H9 (cell line): ENCODE measurements around the gene IL36G. TPM values are rescaled to one million over a fixed set of nuclear protein-coding genes. Genes with fewer than 3 reads are reported as not detected.

ENCODE experiments used
- DNase-seq: peaks from one replicate; pipeline ENCODE4 v3.0.0-alpha.2; 2017
- H2AFZ ChIP-seq: one replicate; pipeline ENCODE4 v1.6.1; 2013; ENCODE audit warnings: mild to moderate bottlenecking, low read length, control low read depth, moderate library complexity
- H2AK5ac ChIP-seq: 2 replicates; pipeline ENCODE4 v1.6.1; 2013; ENCODE audit warnings: low read length, control low read depth, mixed read lengths; ENCODE audit not compliant: insufficient read length
- H2BK120ac ChIP-seq: one replicate; pipeline ENCODE4 v1.6.1; 2013; ENCODE audit warnings: low read depth, mild to moderate bottlenecking, low read length, control low read depth, inconsistent platforms; ENCODE audit not compliant: poor library complexity, severe bottlenecking
- H2BK12ac ChIP-seq: 2 replicates; pipeline ENCODE4 v1.6.1; 2013; ENCODE audit warnings: low read length, control low read depth, mixed read lengths, low read depth; ENCODE audit not compliant: insufficient read length
- H2BK15ac ChIP-seq: 2 replicates; pipeline ENCODE4 v1.6.1; 2013; ENCODE audit warnings: low read depth, low read length, control low read depth
- H2BK20ac ChIP-seq: one replicate; pipeline ENCODE4 v1.6.1; 2013; ENCODE audit warnings: low read depth, mild to moderate bottlenecking, low read length, control low read depth, inconsistent platforms; ENCODE audit not compliant: poor library complexity, severe bottlenecking
- H2BK5ac ChIP-seq: 2 replicates; pipeline ENCODE4 v1.6.1; 2013; ENCODE audit warnings: low read length, control low read depth, mixed read lengths; ENCODE audit not compliant: insufficient read length
- H3K14ac ChIP-seq: 2 replicates; pipeline ENCODE4 v1.6.1; 2013; ENCODE audit warnings: low read length, control low read depth; ENCODE audit not compliant: insufficient read depth
- H3K18ac ChIP-seq: 2 replicates; pipeline ENCODE4 v1.6.1; 2013; ENCODE audit warnings: low read depth, mild to moderate bottlenecking, mixed read lengths, low read length, control low read depth; ENCODE audit not compliant: insufficient read length
- H3K23ac ChIP-seq: 2 replicates; pipeline ENCODE4 v1.6.1; 2013; ENCODE audit warnings: low read length, control low read depth, mixed read lengths, low read depth; ENCODE audit not compliant: insufficient read length
- H3K23me2 ChIP-seq: 2 replicates; pipeline ENCODE4 v1.6.1; 2013; ENCODE audit warnings: low read depth, mild to moderate bottlenecking, mixed read lengths, low read length, control low read depth; ENCODE audit not compliant: insufficient read length, poor library complexity, severe bottlenecking
- H3K27ac ChIP-seq: 2 replicates; pipeline ENCODE4 v1.5.1; 2013; ENCODE audit warnings: low read length, control low read depth, mixed read lengths, low read depth; ENCODE audit not compliant: insufficient read length
- H3K27me3 ChIP-seq: 2 replicates; pipeline ENCODE4 v1.6.1; 2013; ENCODE audit warnings: low read length, control low read depth, inconsistent platforms; ENCODE audit not compliant: insufficient read depth
- H3K4ac ChIP-seq: 2 replicates; pipeline ENCODE4 v1.6.1; 2013; ENCODE audit warnings: low read depth, mild to moderate bottlenecking, control low read depth, inconsistent platforms, low read length, moderate library complexity
- H3K4me1 ChIP-seq: 2 replicates; pipeline ENCODE4 v1.6.1; 2013; ENCODE audit warnings: low read length, control low read depth, inconsistent platforms; ENCODE audit not compliant: insufficient read depth
- H3K4me2 ChIP-seq: 2 replicates; pipeline ENCODE4 v1.6.1; 2013; ENCODE audit warnings: low read length, control low read depth, mixed read lengths; ENCODE audit not compliant: insufficient read length, insufficient read depth
- H3K56ac ChIP-seq: 2 replicates; pipeline ENCODE4 v1.6.1; 2013; ENCODE audit warnings: low read depth, mild to moderate bottlenecking, mixed read lengths, low read length, control low read depth; ENCODE audit not compliant: insufficient read length
- H3K79me1 ChIP-seq: 2 replicates; pipeline ENCODE4 v1.6.1; 2013; ENCODE audit warnings: low read depth, mild to moderate bottlenecking, moderate library complexity, low read length, control low read depth, inconsistent platforms; ENCODE audit not compliant: insufficient read depth, poor library complexity, severe bottlenecking
- H3K79me2 ChIP-seq: 2 replicates; pipeline ENCODE4 v1.6.1; 2013; ENCODE audit warnings: low read length, control low read depth, inconsistent platforms; ENCODE audit not compliant: insufficient read depth
- H3K9ac ChIP-seq: 2 replicates; pipeline ENCODE4 v1.6.1; 2013; ENCODE audit warnings: low read length, control low read depth, mixed read lengths; ENCODE audit not compliant: insufficient read length; ENCODE audit errors: extremely low read depth
- H3K9me3 ChIP-seq: one replicate; pipeline ENCODE4 v1.6.1; 2013; ENCODE audit warnings: low read depth, low read length, inconsistent platforms; ENCODE audit not compliant: control insufficient read depth
- H3T11ph ChIP-seq: one replicate; pipeline ENCODE4 v1.6.1; 2013; ENCODE audit warnings: mild to moderate bottlenecking, low read length, control low read depth, inconsistent platforms
- H4K20me1 ChIP-seq: one replicate; pipeline ENCODE4 v1.6.1; 2013; ENCODE audit not compliant: control insufficient read depth, insufficient read length, insufficient read depth
- H4K5ac ChIP-seq: 2 replicates; pipeline ENCODE4 v1.6.1; 2013; ENCODE audit warnings: low read depth, mild to moderate bottlenecking, mixed read lengths, low read length, control low read depth; ENCODE audit not compliant: insufficient read length
- H4K8ac ChIP-seq: replicated peaks from 2 replicates; pipeline ENCODE4 v1.6.1; 2013; ENCODE audit warnings: low read length, control low read depth, mixed read lengths, low read depth; ENCODE audit not compliant: insufficient read length
- H4K91ac ChIP-seq: 2 replicates; pipeline ENCODE4 v1.6.1; 2013; ENCODE audit warnings: low read depth, mild to moderate bottlenecking, moderate library complexity, mixed read lengths, low read length, control low read depth; ENCODE audit not compliant: insufficient read length
- H3K27ac Mint-ChIP-seq, 3 experiments: 2 replicates in 2 of 3; 3 replicates in 1 of 3; pipeline ENCODE4 v1.8.0; 2020 to 2021; ENCODE audit warnings: mixed read lengths in 3 of 3, mild to moderate bottlenecking in 1 of 3, moderate library complexity in 1 of 3
- H3K27me3 Mint-ChIP-seq: 2 replicates; pipeline ENCODE4 v1.8.0; 2021; ENCODE audit warnings: low read depth, mild to moderate bottlenecking, moderate library complexity, mixed read lengths
- H3K36me3 Mint-ChIP-seq, 3 experiments: 2 replicates in 2 of 3; 3 replicates in 1 of 3; pipeline ENCODE4 v1.8.0; 2020 to 2021; ENCODE audit warnings: low read depth in 3 of 3, mixed read lengths in 3 of 3; ENCODE audit not compliant: insufficient read depth in 1 of 3
- H3K4me1 Mint-ChIP-seq, 2 experiments: 2 replicates each; pipeline ENCODE4 v1.8.0; 2020; ENCODE audit warnings: mixed read lengths in 2 of 2
- H3K4me3 Mint-ChIP-seq, 2 experiments: 2 replicates in 1 of 2; 3 replicates in 1 of 2; pipeline ENCODE4 v1.8.0; 2020 to 2021; ENCODE audit warnings: mild to moderate bottlenecking in 2 of 2, mixed read lengths in 2 of 2, moderate library complexity in 1 of 2
- H3K9me3 Mint-ChIP-seq, 2 experiments: 2 replicates in 1 of 2; 3 replicates in 1 of 2; pipeline ENCODE4 v1.8.0; 2020; ENCODE audit warnings: mild to moderate bottlenecking in 2 of 2, mixed read lengths in 2 of 2, moderate library complexity in 1 of 2
- WGBS: extraction: QIAGEN DNeasy Blood & Tissue Kit; methylation state at CpG from one replicate; pipeline ENCODE4 v1.1.7; 2013; ENCODE audit warnings: missing lambda C conversion rate, low lambda C conversion rate, mixed read lengths; ENCODE audit not compliant: insufficient read length; ENCODE audit errors: extremely low coverage; 5-methylcytosine and 5-hydroxymethylcytosine counted together
- total RNA-seq: library from RNA; stranded (reverse); gene quantifications from 2 replicates; pipeline ENCODE4 v1.2.1, GENCODE V29; 2021
- TF ChIP-seq, protein P1 (sequence below): fragments of 200-600 bp; sonication (generic); conservative IDR thresholded peaks from 3 replicates; pipeline ENCODE4 v1.8.0; 2021; ENCODE audit warnings: antibody characterized with exemption, mild to moderate bottlenecking

The IL36G gene
- total RNA-seq, 1 experiment from 2014 or later: not detected

DNA sequence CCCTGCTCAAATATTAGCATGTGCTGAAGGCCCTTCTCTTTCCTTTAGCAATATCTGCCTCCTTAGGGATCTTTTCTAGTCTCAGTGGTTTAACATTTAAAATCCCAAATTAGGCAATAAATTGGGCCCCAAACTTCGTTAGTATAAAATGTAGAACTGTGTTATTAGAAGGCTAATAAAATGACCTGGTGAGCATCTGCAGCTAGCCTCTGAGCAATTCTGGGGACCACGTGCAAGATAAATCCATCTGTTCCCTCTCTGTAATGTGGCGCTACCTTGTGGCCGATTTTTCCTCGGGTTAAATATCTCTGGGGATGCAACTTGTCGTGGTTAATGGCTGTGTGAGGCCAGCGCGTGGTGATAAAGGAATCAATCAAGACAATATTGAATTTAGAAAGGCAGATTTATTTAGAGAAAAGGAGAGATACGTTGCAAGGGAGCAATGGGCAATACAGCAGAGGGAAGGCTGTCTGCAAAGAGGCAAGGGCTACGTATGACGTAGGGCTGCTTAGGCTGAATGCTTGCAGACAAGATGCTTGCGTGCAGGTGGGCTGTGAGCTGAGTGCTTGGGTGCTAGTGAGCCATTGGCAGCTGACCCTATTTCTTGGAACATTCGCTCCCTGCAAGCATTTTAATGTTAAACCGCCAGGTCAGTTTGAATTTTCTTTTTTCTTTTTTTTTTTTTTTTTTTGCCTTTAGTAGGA, 18.5 kb upstream of the IL36G start:
- H3K4ac ChIP-seq: no peak overlapping the region; the same call in 1 of the 2 replicates
- TF ChIP-seq, protein P1, sequence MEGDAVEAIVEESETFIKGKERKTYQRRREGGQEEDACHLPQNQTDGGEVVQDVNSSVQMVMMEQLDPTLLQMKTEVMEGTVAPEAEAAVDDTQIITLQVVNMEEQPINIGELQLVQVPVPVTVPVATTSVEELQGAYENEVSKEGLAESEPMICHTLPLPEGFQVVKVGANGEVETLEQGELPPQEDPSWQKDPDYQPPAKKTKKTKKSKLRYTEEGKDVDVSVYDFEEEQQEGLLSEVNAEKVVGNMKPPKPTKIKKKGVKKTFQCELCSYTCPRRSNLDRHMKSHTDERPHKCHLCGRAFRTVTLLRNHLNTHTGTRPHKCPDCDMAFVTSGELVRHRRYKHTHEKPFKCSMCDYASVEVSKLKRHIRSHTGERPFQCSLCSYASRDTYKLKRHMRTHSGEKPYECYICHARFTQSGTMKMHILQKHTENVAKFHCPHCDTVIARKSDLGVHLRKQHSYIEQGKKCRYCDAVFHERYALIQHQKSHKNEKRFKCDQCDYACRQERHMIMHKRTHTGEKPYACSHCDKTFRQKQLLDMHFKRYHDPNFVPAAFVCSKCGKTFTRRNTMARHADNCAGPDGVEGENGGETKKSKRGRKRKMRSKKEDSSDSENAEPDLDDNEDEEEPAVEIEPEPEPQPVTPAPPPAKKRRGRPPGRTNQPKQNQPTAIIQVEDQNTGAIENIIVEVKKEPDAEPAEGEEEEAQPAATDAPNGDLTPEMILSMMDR: peak; percentile 55
- peak; percentile 53 for DNase-seq
- H3K4me3 Mint-ChIP-seq: no peak overlapping the region
- H2BK12ac ChIP-seq: no peak overlapping the region
- H3K18ac ChIP-seq: no peak overlapping the region
- H2BK120ac ChIP-seq: no peak overlapping the region
- no peak overlapping the region for H4K8ac ChIP-seq
- no peaks in the 10 kb centered on the region for H3K79me2 ChIP-seq
- no peak overlapping the region for H4K91ac ChIP-seq
- H3K4me1 Mint-ChIP-seq: no peaks in the 10 kb centered on the region
- H3K27me3 ChIP-seq: no peaks in the 10 kb centered on the region
- no peak overlapping the region for H2BK20ac ChIP-seq
- H3K56ac ChIP-seq: no peak overlapping the region
- no peak overlapping the region for H4K5ac ChIP-seq
- no peak overlapping the region for H3K4me2 ChIP-seq
- H2BK5ac ChIP-seq: no peak overlapping the region
- H3K79me1 ChIP-seq: no peaks in the 10 kb centered on the region
- no peak overlapping the region for H3K27ac Mint-ChIP-seq
- peak overlapping the region; percentile 71 for H2AFZ ChIP-seq
- H3K27me3 Mint-ChIP-seq: peaks cover 3% of the 10 kb centered on the region; the same call in 1 of the 2 replicates
- no CpG with 5 or more reads among the region's 14 CpGs for WGBS
- no peaks in the 10 kb centered on the region for H4K20me1 ChIP-seq
- H3K9me3 Mint-ChIP-seq: no peaks in the 10 kb centered on the region
- H2BK15ac ChIP-seq: no peak overlapping the region
- H3K23me2 ChIP-seq: no peaks in the 10 kb centered on the region
- no peaks in the 10 kb centered on the region for H3K4me1 ChIP-seq
- no peaks in the 10 kb centered on the region for H3K9me3 ChIP-seq
- H3K36me3 Mint-ChIP-seq: no peaks in the 10 kb centered on the region
- H3K9ac ChIP-seq: no peak overlapping the region
- H3K27ac ChIP-seq: no peak overlapping the region
- no peak overlapping the region for H3K23ac ChIP-seq
- H3T11ph ChIP-seq: no peak overlapping the region
- no peak overlapping the region for H2AK5ac ChIP-seq
- no peak overlapping the region for H3K14ac ChIP-seq
